Measurements from ENCODE around the gene SLC16A8.
"Not testable (repeated sequence)": the region's sequence is repeated elsewhere in the genome, so short reads cannot be mapped to it uniquely, and the experiment has no call there.

SLC16A8 gene

DNA sequence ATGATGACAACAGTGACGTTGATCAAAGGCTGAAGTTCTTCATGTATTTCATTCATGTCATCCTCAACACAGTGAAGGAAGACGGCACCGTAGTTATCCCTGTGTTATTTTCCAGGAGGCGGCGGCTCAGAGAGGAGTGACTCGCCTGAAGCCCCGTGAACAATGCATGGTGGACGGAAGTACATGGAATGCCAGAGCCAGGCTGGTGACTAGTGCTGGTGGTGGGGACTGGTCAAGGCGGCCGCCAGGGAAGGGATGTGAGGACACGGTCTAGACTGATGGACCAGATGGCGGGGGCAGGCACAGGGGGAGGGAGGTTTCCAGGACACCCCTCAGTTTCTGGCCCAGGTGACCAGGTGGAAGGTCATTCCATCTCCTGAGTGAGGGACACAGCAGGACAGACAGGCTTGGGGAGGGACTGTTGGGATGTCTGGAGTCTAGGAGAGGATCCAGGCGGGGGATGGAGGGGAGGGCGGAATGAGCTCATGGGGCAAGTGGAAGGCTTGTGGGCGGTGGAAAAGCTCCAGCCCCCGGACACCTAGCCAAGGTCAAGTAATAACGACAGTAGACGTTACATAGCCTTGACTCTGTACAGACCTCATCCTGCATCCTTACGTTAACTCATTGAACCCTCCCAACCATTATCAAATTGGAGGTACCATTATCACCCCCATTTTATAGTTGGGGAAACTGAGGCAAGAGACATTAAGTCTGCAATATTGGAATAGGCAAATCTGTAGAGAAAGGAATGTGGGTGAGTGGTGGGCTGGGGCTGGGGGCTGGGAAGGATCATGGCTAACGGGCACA, 42.8 kb downstream of the SLC16A8 start:
- DNase-seq = no peak

DNA sequence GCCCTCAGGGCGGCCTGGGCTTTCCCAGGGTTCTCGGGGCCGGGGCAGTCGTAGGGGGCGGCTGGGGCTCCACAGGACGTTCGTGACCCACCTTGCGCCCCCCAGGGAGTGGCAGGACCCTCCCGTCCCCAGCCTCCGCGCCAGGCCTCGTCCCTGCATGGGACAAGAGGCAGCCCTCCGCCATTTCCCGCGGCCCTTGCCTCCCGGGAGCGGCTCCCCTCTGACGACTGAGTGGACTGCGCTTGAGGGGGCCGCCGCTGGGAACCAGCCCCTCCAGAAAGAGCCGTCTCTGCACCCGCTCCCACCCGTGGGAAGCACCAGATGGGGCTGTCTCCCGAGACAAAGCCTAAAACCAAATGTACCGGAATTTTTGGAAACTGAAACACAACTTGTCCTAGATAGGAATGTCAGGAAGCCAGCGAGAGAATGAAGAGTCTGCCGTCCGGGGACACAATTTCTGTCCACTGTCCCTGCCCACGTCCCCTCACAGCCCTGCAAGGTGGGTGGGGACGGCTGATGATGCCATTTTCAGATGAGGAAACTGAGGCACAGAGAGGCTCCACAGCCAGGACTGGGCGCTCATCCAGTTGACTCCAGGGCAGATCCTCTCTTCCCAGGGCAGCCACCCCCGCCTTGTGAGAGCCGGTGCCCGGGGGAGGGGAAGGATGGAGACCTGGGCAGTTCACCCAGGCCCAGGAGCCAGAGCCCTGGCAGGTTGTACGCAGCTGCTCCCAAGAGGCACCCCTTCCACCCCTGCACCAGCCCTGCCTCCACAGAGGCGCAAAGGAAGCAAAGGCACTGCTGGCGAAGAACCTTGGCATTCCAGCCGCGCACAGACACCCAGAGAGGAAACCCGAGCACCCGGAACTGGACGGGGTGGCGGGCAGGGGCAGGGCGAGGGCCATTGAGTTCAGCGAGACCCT, 44.8 kb downstream of the SLC16A8 start:
- no peak for DNase-seq

DNA sequence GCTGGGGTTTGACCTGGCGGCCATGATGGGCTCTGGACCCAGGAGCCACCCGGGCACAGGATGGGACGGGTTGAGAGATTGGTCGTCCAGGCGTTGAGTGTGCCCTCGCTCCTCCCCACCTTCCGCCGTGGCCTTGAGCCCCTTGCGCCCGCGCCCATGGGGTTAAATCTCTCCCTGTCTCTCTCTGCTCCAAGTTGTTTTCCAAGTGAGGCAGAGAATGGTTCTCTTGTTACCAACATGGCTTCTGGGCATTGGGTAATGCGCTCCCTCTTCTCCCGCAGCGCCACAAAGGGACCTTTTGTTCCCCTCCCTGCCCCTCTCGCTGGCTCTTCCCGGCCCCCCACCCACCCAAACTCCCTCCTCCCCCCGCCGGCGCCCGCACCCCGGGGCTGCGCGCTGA, 45.6 kb downstream of the SLC16A8 start:
- DNase-seq = no peak

DNA sequence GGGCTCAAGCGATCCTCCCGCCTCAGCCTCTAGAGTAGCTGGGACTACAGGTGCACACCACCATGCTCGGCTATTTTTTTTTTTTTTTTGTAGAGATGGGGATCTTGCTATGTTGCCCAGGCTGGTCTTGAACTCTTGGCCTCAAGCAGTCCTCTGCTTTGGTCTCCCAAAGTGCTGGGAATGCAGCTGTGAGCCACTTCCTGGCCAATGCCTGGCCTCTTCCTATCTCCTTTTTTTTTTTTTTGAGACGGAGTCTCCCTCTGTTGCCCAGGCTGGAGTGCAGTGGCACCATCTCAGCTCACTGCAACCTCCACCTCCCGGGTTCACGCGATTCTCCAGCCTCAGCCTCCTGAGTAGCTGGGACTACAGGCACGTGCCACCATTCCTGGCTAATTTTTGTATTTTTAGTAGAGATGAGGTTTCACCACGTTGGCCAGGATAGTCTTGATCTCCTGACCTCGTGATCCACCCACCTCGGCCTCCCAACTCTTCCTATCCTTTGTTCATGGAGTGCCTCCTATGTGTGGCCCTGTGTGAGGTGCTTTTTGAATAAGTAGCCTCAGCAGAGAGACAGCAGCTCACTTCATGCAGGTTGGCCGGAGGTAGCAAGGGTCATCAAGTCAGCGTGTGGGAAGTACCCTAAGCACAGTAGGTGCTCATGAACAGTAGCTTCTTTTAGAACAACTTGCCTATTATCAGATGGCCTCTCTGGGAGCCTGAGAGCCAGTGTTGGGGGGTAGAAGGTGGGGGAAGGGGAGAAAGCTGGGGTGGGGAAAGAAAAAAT, 46.4 kb downstream of the SLC16A8 start:
- DNase-seq = not testable (repeated sequence)

DNA sequence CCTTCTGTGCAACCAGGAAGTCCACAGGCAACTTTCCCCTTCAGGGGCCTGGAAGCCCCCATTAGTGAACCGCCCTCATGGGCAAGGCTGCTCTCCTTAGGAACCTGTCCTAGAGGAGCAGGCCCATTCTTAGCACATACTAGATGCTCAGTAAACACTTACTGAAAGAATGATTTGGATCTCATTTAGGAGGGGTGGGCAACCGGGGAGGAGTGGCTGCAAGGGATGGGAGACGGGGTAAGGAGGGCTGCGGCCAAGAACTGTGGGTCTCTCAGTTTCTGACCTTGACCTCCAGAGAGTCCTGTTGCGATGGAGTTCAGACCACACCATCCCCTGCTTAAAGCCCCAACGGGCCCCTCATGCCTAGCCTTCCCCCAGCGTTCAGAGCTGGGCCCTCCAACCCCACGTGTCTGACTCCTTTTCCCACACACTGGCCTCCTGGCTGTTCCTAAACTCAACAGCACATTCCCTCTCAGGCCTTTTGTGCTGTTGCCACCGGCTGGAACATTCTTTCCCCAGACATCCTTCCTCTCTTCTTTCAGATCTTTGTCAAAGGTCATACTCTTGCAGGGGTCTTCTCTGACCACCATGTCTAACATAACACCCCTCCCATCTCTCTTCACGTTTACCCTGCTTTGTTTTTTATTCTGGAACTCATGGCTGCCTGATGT, 47.5 kb downstream of the SLC16A8 start:
- no peak for DNase-seq

DNA sequence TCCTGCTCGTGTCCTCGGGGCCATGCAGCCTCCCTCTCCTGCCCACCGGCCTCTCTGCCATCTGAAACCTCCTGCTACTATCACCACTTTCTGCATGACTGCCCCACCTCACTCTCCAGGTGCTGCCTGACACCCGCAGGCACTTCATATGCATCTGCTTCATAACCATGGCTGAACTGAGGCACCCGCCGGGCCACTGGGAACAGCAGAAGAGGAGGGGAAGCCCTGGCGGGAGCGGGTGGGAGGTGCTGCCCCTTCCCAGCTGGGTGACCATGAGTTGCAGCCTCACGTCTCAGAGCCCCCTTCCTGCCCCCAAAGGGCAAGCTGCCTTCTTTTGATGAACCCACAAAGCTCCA, 48.5 kb downstream of the SLC16A8 start:
- DNase-seq = no peak

DNA sequence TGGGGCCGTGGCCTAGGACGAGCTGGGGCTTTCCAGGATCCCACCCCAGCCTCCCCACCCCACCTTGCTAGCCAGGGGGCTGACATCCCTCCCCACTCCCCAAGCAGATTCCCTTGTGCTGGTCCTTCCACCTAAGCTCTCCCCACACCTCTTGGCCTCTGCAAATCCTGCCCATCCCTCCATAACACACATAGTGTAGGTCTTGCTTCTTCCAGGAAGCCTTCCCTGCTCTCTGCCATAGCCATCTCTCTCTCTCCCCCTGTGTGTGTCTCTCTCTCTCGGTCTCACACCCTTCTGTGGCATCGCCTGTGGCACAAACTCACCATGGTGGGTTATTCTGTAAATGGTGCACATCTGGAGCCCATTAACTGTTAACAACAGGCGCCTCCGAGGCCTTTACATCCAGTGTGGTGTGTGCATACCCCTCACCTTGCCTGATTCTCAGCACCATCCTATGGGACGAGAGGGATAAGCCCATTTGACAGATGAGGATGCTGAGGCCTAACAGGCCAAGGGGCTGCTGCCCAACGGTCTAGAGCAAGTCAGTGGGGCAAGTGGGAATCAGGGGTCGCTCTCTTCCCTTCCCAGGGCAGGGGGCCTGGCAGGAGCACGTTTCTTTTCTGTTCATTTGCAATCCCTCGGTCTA, 49.0 kb downstream of the SLC16A8 start:
- no peak for DNase-seq

DNA sequence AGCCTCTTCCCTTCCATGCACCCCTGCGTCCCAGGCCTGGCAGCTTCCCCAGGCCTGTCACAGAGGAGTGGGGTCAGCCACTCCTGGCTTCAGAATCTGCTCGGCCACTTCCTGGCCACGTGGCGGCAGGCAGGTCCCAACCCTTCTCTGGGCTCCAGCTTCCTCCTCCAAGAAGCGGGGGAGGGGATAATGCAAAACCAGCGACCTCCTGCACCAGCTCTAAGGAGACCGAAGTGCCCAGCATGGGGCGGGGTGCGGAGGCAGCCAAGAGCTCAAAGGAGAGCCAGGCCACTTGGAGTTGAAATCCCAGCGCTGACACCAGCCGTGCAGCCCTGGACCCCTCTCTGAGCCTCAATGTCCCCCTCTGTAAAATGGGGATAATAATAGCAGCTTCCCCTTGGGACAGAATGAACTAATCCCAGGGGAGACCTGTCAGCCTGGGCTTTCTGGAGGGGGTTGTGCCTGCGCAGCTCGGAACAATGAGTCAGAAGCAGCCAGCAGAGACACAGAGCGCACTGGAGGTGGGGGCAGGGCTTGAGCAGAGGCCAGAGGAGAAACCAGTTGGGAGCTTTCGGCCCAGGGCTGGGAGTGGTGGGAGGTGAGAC, 49.6 kb downstream of the SLC16A8 start:
- DNase-seq = no peak

DNA sequence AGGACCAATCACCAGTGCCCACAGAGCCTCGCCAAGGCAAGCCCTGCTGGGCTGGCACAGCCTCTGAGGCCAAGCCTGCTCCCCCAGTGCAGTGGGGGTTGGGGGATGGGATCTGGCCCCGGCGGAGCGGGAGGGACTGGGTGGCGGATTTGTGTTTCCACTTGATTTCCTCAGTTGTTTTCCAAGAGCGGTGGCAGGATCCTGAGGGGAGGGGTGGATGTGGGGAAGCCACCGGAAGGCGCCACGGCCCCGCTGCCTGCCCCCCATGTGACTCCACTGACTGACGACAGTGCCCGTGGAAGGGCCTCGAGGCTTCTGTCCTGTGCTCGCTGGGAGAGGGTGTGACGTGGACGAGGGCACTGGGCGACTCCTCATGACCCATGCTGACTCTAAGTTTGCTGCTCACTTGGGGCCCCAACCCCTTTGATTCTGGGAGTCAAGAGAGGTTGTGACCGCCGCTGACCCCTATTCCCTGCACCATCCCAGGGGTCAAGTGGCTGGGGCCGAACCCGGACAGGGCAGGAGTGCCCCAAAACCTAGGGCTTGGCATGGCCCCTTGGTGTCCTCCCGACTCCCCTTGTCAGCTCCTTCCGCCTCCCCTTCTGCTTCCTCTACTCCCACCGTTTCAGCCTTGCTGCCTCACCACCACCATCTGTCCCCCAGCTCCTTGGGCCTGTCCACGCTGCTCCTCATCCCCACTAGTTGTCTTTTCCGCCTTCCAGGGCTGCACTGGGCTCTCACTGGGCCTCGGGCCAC, 50.3 kb downstream of the SLC16A8 start:
- DNase-seq = no peak

DNA sequence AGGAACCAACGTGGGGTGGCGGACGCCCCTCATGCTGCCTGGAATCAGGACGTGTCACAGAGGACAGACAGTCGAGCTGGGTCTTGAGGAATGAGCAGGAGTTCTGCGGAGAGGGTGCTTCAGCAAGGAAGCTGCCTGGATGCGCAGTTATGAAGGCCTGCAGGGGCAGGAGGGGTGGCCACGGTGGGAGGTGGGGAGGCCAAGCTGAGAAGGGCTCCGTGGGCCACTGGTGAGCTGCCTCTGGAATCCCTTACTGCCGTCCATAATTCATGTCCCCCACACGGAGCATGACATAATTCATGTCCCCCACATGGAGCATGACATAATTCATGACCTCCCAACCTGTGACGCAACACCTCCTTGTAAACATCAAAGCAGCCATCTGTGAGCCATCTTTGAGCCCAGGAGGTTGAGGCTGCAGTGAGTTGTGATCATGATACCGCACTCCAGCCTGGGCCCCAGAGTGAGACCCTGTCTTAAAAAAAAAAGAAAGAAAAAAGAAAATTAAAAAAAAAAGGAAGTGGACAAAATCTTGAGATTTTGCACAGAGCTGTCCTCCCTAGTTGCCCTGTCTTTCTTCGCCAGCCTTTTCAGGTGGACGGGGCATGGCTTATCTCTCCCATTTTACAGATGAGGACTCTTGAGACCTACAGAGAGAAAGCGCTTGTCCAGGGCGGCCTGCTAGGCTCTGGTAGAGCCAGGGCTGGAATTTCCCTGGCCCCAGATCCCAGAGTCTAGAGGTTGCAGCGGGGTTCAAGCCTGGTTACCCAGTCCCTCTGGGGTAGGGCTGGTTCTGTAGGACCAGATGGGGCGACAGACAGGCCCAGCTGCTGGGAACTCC, 51.1 kb downstream of the SLC16A8 start:
- DNase-seq = no peak

DNA sequence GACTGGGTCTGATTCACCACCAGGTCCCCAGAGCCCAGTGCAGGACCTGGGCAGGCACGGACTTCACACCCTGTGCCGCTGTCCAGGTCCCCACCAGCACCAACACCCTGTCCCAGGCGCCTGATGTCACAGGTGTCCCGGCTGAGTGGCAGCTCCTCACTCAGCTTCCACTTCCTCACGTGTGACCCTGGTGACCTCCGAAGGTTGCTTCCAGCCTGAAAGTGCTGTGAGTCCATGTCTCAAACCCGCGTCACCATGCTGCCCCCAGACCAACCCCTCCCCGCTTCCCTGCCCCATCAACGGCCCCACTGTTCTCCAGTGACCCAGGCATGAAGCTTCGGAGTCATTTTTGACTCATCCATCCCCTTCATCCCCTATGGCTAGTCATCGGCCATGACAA, 52.5 kb downstream of the SLC16A8 start:
- no peak for DNase-seq

DNA sequence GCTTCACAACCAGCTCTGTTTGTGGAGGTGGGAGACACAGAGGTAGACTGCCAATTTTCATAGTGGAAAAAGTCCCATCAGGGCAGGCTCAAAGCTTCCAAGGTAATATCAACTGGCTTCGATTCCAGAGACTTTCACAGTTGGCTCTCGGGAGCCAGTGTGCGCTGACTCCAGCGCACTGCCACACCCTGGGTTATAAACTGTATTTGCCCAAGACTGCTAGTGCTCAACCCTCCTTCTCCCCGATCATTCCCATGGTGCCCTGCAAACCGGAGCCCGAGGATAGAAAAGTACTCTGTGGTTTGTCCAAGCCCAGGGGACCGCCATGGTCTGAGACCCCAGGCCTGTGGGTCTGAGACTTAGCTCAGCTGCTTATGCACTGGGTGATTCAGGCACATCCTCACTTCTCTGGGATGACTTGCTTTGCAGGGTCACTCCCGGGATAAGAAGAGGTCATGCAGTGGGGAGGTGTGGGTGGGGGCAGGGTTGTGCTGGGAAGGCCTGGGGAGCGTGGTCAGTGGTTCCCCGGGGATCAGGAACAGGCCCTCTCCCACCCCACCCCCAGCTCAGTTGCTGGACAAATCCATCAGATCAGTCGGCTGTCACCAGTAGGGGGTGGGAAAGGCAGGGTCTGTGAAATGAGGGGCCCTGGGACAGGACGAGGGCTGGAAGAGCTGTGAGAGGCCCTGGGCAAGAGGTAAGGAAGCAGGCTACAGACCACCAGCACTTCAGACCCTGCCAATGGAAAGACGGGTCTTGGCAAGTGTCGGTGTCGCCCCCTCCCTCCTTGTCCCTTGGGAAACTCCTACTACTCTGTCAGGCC, 53.5 kb downstream of the SLC16A8 start:
- DNase-seq = no peak

DNA sequence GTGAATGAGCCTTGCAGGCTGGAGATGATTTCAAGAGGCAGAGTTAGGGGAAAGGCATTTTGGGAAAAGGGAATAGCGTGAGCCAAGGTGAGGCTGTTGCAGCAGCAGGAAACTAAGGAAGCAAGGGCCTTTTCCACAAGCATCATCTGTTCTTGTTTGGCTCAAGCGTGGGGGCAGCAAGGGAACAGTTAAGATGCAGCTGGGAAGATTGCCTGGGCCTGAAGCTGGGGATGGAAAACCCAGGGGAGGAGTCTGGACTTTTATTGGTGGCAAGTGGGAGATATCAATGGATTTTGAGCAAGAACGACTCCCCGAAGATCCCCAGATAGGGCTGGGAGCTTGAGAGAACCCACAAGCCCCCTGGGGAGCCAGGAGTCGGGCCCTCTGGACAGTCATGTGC, 54.1 kb downstream of the SLC16A8 start:
- DNase-seq = no peak

DNA sequence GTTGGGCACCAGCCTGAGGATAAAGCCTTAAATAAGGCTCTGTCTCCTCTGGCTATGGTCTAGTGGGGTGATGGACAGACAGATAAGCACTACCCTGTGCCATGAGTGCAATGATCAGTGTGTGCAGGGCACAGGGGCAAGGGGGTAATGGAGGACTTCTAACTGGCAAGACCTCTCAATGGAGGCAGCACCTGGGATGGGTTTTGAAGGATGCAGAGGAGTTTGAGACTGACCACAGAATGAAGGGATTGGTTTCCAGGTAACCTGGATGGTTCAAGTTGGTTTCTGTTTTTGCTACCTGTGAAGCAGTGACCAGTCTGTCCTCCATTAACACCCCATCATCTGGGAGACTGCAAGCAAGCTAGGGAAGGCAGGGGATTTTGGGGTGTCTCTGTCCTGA, 54.6 kb downstream of the SLC16A8 start:
- no peak for DNase-seq

DNA sequence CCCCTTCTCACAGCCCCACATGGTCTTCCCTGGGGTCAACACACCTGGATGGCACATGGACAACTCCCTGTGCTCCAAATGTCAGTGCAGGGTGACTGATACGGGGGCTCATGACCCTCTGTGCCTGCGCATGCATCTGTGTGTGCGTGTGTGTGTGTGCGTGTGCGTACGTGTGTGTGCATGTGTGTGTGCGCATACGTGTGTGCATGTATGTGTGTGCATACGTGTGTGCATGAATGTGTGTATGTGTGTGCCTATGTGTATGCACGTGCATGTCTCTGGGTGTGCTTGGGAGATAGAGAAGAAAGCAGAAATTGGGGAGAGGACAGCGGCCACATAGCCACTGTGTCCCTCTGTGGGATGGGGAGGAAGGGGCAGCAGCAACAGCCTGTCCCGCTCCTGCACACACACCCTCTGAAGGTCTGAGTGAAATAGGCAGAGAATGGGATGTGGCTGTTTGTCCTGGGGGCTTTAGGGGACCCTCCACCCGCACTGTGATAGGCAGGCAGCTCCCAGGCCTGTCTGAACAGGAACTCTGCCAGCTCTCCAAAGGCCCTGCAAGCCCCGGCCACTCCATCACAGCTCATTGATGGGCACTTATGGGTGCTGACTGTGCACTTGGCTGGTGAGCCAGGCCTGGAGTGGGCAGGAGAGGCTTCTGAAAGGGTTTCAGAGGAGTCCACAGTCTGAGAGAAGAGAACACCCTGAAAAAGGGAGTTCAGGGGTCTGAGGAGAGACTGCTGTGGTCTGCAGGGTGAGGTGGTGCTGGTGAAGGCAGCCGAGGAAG, 55.4 kb downstream of the SLC16A8 start:
- no peak for DNase-seq

All from stimulated activated CD4-positive, alpha-beta T cell treated with anti-CD3 and anti-CD28 coated beads, Interleukin-2, amount 100 ng/mL, for 48 hours (primary cell).